Measurements from ENCODE around the gene ITGB2.

The ITGB2 gene

GRCh38 chr21:44920694-44921604, at the start of gene ITGB2:
TSS of gene ITGB2 (minus strand) at chr21:44920899. CDS start at chr21:44910782, 10,117 bp downstream.
- no peak for DNase-seq

DNA sequence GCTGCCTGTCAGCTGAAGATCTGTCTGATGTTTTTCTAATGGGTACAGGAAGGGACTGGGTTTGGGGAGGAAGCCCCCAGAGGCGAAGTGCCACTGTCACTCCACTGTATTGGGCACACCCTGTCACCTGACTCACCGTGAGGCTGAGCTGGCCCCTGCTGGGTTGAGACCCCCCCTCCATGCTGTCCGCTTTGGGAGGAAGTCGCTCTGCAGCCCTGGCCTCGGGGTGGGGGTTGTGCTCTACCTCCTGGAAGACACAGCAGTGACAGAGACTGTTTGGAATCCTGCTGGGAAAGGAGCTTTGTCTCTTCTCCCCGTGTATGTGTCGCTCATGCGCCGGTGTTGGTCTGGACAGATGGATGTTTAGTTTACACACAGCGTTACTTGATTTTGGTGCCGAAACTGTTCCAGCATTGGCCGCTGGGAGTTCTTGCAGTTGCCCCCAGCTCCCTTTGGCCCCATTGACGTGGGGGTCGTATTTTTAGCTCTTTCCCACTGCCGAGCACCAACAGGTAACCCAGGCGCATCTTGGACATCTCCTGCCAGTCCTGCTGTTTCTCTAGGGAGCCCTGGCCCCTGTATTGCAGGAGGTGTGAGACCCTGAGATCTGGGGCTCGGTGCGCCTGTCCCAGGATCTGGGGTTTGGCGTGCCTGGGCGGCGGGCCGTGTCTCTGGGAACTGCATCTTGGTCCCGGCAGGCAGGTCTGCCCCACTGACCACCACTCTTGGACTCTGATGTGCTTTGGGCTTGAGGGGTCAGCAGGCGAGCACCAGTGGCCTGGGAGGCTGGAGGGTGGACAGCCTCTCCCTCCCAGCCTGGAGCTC, 49.4 kb upstream of the ITGB2 start:
- no peak for DNase-seq

DNA sequence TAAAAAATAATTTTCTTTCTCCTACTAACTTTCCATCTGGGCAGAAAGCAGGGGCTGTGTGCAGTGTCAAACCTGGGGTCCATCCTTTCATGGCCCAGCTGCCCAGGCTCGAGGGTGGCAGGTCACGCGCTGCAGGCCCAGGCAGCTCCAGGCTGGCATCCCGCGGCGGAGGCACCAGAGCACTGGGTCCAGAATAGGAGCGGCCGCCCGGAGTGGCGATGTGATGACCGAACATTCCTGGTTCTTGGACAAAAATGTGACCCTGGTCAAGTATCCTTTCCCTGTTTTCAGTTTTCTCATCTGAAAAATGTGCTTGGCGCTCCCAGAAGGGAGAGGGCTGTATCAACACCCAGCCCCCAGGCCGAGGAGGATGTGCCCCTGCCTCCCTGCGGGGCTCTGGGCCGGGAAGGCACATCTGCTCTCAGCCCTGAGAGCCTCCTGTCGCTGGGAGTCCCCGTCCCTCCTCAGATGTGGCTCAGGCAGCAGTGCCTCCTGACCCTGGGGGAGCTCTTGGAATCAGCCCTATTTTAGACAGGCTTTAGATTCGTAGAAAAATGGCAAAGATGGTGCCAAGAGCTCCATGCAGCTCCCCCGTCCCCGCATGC, 48.5 kb upstream of the ITGB2 start:
- no peak for DNase-seq

GRCh38 chr21:44967082-44968047, 46.7 kb upstream of the ITGB2 start:
- DNase-seq = no peak

DNA sequence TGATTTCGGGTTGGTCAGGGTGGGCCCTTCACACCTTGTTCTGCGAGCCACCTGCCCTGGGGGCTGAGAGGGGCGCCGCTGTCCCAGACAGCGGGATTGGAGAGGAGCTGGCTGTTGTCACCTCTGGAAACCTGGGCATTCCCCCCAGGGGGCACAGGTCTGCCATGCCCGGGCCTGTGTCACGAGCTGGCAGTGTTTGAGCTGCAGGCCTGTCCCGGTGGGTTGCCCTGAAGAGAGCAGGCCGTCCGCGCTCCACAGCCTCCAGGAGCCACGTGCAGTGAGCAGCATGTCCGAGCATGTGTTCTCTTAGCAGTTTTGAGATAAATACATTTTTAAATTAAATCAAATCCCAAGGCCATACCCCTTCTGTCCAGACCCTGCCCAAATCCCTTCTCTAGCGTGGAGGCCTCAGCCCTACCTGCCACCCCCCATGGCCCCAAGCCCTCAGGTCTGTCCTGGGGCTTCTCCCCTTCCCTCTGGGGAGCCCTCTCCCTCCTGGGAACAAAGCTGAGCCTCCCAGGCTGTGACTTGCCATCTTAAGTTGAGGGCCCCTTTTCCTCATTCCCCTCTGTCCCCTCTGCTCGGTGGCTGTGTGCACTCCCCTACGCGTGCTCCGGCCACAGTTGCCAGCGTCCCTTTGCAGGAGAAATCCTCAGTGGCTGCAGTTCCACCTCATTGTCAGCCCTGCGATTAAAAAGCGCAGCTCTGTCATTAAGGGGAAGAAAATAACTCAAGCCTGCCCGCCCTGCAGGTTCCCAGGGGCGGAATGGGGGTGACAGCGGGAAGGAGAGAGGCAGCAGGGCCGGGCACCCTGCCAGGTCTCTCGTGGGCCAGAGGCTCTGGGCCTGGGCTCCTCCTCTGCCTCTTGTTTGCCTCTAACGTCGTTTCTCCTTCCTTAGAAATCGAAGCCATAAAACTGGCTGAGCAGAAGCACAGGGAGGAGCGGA, 45.7 kb upstream of the ITGB2 start:
- no peak for DNase-seq

- no peak for DNase-seq
Measured at GRCh38 chr21:44965251-44966022, 44.7 kb upstream of the ITGB2 start.

- no peak for DNase-seq
Measured at GRCh38 chr21:44964381-44964780, 43.7 kb upstream of the ITGB2 start.

- DNase-seq = no peak
Measured at GRCh38 chr21:44962403-44962966, 41.8 kb upstream of the ITGB2 start.

GRCh38 chr21:44960141-44961092, 39.7 kb upstream of the ITGB2 start:
- DNase-seq = no peak

DNA sequence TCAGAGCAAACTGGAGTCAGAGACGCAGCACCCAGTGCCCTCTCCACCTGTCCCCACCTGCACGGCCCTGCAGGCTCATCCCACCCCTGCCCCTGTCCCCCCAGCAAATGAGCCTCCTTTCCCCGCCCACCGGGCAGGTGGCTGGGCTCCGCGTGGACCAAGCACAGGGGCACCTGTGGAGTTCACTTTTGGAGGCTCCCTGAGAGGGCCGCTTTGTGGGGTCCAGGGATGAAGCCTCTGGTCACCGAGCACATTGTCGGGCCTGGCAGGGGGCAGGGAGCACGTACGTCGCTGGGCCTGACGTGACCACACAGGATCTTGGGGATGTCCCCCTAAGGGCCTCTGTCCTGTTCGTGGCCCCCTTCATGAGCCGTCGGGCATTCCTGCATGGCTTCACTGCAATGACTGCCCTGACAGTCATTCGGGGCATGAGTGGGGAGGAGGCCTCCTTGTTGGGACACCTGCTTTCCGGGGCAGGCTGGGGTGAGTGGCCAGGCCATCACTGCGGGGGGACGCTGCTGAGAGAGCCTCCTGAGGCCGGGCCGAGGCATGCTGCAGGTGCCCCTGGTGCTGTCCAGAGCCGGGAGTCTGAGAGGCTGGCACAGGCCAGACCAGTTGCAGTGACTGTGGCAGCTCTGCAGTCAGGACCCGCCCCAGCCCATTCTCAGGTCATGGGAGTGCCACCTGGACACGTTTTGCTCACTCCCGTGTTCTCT, 38.8 kb upstream of the ITGB2 start:
- DNase-seq = no peak

DNA sequence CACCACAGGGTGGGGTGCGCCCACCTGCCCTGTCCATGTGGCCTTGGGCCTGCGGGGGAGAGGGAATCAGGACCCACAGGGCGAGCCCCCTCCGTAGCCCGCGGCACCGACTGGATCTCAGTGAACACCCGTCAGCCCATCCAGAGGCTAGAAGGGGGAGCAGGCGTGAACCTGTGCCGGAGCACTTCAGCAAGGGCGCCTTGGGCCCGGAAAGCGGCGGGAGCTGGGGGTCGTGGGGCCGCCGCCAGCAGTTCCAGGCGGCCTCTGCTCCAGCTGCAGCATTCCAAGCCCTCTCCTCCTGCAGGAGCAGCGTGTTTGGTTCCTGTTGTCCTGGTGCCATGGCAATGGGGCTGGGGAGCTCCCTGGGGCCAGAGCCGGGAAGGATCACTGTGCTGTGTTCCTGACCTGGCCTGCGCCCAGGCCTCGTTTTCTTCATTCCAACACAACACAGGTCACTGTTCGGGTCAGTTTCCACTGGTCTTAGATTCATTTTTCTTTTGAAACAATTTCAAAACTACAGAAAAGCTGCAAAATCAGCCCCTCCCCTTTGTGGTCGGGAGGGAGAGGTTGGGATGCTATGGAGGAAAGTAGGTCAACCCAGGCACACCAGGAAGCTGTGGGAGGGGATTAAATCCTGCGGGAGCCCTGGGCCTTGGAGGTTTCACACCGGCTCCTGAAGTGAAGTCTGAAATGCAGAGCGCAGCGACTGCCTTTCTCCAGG, 37.9 kb upstream of the ITGB2 start:
- DNase-seq = no peak

GRCh38 chr21:44957901-44958451, 37.3 kb upstream of the ITGB2 start:
- no peak for DNase-seq

- DNase-seq = no peak
Measured at GRCh38 chr21:44957047-44957831, 36.5 kb upstream of the ITGB2 start.

GRCh38 chr21:44956356-44957046, 35.8 kb upstream of the ITGB2 start:
- DNase-seq = no peak

GRCh38 chr21:44955798-44956175, 35.1 kb upstream of the ITGB2 start:
- DNase-seq = no peak

Data from NCI-H510A treated with DMSO at 0.1 percent for 48 hours (cell line).